IMR-90 (cell line): ENCODE data around the gene MAN2A2. TPM values are rescaled to one million over a fixed set of nuclear protein-coding genes. Genes with fewer than 3 reads are reported as not detected.

Source experiments
- ATAC-seq: fragments of 200-7000 bp; cut with Tn5 transposase; 2 replicates; pipeline ENCODE4 v1.9.1; 2020; ENCODE audit warnings: low read depth, mild to moderate bottlenecking, moderate library complexity
- BruUV-seq: library from RNA; stranded (reverse); fragments of 400-500 nt; replicated peaks from 2 replicates; lab custom pipeline; 2021; lab: Mats Ljungman, UMichigan
- CTCF ChIA-PET: fragments of 300-600 bp; formaldehyde crosslinking; extraction: SDS; loops from one replicate; lab custom pipeline; 2021; ENCODE audit warnings: antibody characterized with exemption; lab: Yijun Ruan, JAX
- POLR2A ChIA-PET: fragments of 300-600 bp; sonication (Branson Sonifier 250); formaldehyde crosslinking; loops from one replicate; lab custom pipeline; 2022; ENCODE audit warnings: antibody characterized with exemption; ENCODE audit not compliant: unreplicated experiment; lab: Charles Lee
- DNase-seq: peaks from one replicate; pipeline ENCODE4 v3.0.0; 2013
- H2AFZ ChIP-seq: replicated peaks from 2 replicates; pipeline ENCODE3; 2013; ENCODE audit warnings: low read length, mild to moderate bottlenecking; ENCODE audit not compliant: poor library complexity
- H2AK5ac ChIP-seq: 2 replicates; pipeline ENCODE4 v1.6.1; 2013; ENCODE audit warnings: low read depth, low read length, inconsistent platforms
- H2AK9ac ChIP-seq: replicated peaks from 2 replicates; pipeline ENCODE3; 2013; ENCODE audit warnings: mild to moderate bottlenecking, low read depth, low read length, moderate library complexity; ENCODE audit not compliant: poor library complexity
- H2BK120ac ChIP-seq: 2 replicates; pipeline ENCODE4 v1.6.1; 2013; ENCODE audit warnings: low read depth, low read length, inconsistent platforms
- H2BK15ac ChIP-seq: 3 replicates; pipeline ENCODE4 v1.6.1; 2013; ENCODE audit warnings: low read depth, low read length, inconsistent platforms
- H2BK20ac ChIP-seq: 2 replicates; pipeline ENCODE4 v1.6.1; 2013; ENCODE audit warnings: low read depth, mild to moderate bottlenecking, inconsistent platforms, low read length, moderate library complexity
- H2BK5ac ChIP-seq: 2 replicates; pipeline ENCODE4 v1.6.1; 2013; ENCODE audit warnings: mild to moderate bottlenecking, low read depth, low read length, inconsistent platforms; ENCODE audit not compliant: poor library complexity, severe bottlenecking
- H3K14ac ChIP-seq: replicated peaks from 2 replicates; pipeline ENCODE4 v1.6.1; 2013; ENCODE audit warnings: low read depth, low read length, inconsistent platforms
- H3K18ac ChIP-seq: 2 replicates; pipeline ENCODE4 v1.6.1; 2013; ENCODE audit warnings: low read depth, low read length, control low read depth
- H3K23ac ChIP-seq: 2 replicates; pipeline ENCODE4 v1.6.1; 2013; ENCODE audit warnings: low read depth, low read length, inconsistent platforms
- H3K27ac ChIP-seq: 2 replicates; pipeline ENCODE4 v1.5.1; 2013; ENCODE audit warnings: mild to moderate bottlenecking, control low read depth, low read length; ENCODE audit not compliant: insufficient read depth
- H3K27me3 ChIP-seq: 2 replicates; pipeline ENCODE4 v1.6.1; 2013; ENCODE audit warnings: low read length; ENCODE audit not compliant: control insufficient read depth, insufficient read depth
- H3K36me3 ChIP-seq: 2 replicates; pipeline ENCODE4 v1.6.1; 2013; ENCODE audit warnings: low read length, mixed read lengths; ENCODE audit not compliant: control insufficient read depth, insufficient read depth
- H3K4ac ChIP-seq: 2 replicates; pipeline ENCODE4 v1.6.1; 2013; ENCODE audit warnings: low read depth, low read length, inconsistent platforms
- H3K4me1 ChIP-seq: 2 replicates; pipeline ENCODE4 v1.6.1; 2013; ENCODE audit warnings: low read length, mixed read lengths; ENCODE audit not compliant: control insufficient read depth, insufficient read depth
- H3K4me2 ChIP-seq: 2 replicates; pipeline ENCODE4 v1.6.1; 2013; ENCODE audit warnings: low read depth, mild to moderate bottlenecking, control low read depth, low read length, moderate library complexity
- H3K4me3 ChIP-seq: 2 replicates; pipeline ENCODE4 v1.5.1; 2013; ENCODE audit warnings: low read depth, mild to moderate bottlenecking, control low read depth, low read length, moderate library complexity; ENCODE audit not compliant: insufficient read depth
- H3K56ac ChIP-seq: 2 replicates; pipeline ENCODE4 v1.6.1; 2013; ENCODE audit warnings: low read length, inconsistent platforms; ENCODE audit not compliant: insufficient read depth; ENCODE audit errors: extremely low read depth
- H3K79me1 ChIP-seq, 2 experiments: 2 replicates each; pipeline ENCODE4 v1.6.1; 2013; ENCODE audit warnings: low read length in 2 of 2, inconsistent platforms in 1 of 2, low read depth in 1 of 2
- H3K9ac ChIP-seq: 2 replicates; pipeline ENCODE4 v1.6.1; 2013; ENCODE audit warnings: low read depth, low read length, control low read depth
- H3K9me1 ChIP-seq: 2 replicates; pipeline ENCODE4 v1.6.1; 2013; ENCODE audit warnings: low read length, inconsistent platforms; ENCODE audit not compliant: insufficient read depth
- H3K9me3 ChIP-seq: 2 replicates; pipeline ENCODE4 v1.6.1; 2013; ENCODE audit warnings: low read length; ENCODE audit not compliant: control insufficient read depth, insufficient read depth
- H4K20me1 ChIP-seq: 2 replicates; pipeline ENCODE4 v1.6.1; 2013; ENCODE audit warnings: low read length, inconsistent platforms; ENCODE audit not compliant: insufficient read depth
- H4K5ac ChIP-seq: 2 replicates; pipeline ENCODE4 v1.6.1; 2013; ENCODE audit warnings: mild to moderate bottlenecking, low read depth, low read length, control low read depth
- H4K8ac ChIP-seq, 2 experiments: 2 replicates each; pipeline ENCODE4 v1.6.1; 2013; ENCODE audit warnings: low read depth in 2 of 2, low read length in 2 of 2, control low read depth in 1 of 2, inconsistent platforms in 1 of 2
- H4K91ac ChIP-seq: 2 replicates; pipeline ENCODE4 v1.6.1; 2013; ENCODE audit warnings: low read depth, low read length, inconsistent platforms; ENCODE audit not compliant: insufficient read depth
- BHLHE40 ChIP-seq: fragments of 150-350 bp; IDR thresholded peaks from 2 replicates; pipeline ENCODE4 v1.6.1; 2016; ENCODE audit warnings: mild to moderate bottlenecking, low read depth, low read length
- CEBPB ChIP-seq: IDR thresholded peaks from 2 replicates; pipeline ENCODE4 v1.6.1; 2012; ENCODE audit warnings: low read depth, low read length, improper control_type of control experiment
- CHD1 ChIP-seq: IDR thresholded peaks from 2 replicates; pipeline ENCODE4 v1.6.1; 2012; ENCODE audit warnings: low read depth, low read length, improper control_type of control experiment
- ELK1 ChIP-seq: fragments of 150-350 bp; IDR thresholded peaks from 2 replicates; pipeline ENCODE4 v1.6.1; 2016; ENCODE audit warnings: low read depth, mild to moderate bottlenecking, low read length, moderate library complexity, borderline replicate concordance
- FOS ChIP-seq: fragments of 150-350 bp; IDR thresholded peaks from 2 replicates; pipeline ENCODE4 v1.6.1; 2016; ENCODE audit warnings: low read depth, low read length
- MAFK ChIP-seq: IDR thresholded peaks from 2 replicates; pipeline ENCODE4 v1.6.1; 2012; ENCODE audit warnings: low read depth, low read length, improper control_type of control experiment
- MAZ ChIP-seq: IDR thresholded peaks from 2 replicates; pipeline ENCODE4 v1.6.1; 2012; ENCODE audit warnings: low read depth, mild to moderate bottlenecking, low read length, improper control_type of control experiment, moderate library complexity, borderline replicate concordance
- MXI1 ChIP-seq: IDR thresholded peaks from 2 replicates; pipeline ENCODE4 v1.6.1; 2012; ENCODE audit warnings: low read depth, mild to moderate bottlenecking, low read length, moderate library complexity, borderline replicate concordance
- NFE2L2 ChIP-seq: fragments of 150-350 bp; IDR thresholded peaks from 2 replicates; pipeline ENCODE4 v1.6.1; 2016; ENCODE audit warnings: low read depth, mild to moderate bottlenecking, low read length
- POLR2A ChIP-seq: IDR thresholded peaks from 2 replicates; pipeline ENCODE4 v1.6.1; 2012; ENCODE audit warnings: mild to moderate bottlenecking, low read depth, low read length
- RAD21 ChIP-seq: IDR thresholded peaks from 2 replicates; pipeline ENCODE4 v1.6.1; 2012; ENCODE audit warnings: low read length, improper control_type of control experiment
- RCOR1 ChIP-seq: IDR thresholded peaks from 2 replicates; pipeline ENCODE4 v1.6.1; 2012; ENCODE audit warnings: mild to moderate bottlenecking, low read length, improper control_type of control experiment; ENCODE audit not compliant: insufficient replicate concordance
- RFX5 ChIP-seq: IDR thresholded peaks from 2 replicates; pipeline ENCODE4 v1.8.0; 2012; ENCODE audit warnings: low read depth, mild to moderate bottlenecking, low read length, moderate library complexity
- SMC3 ChIP-seq: fragments of 150-350 bp; IDR thresholded peaks from 2 replicates; pipeline ENCODE4 v1.6.1; 2016; ENCODE audit warnings: low read depth, mild to moderate bottlenecking, antibody characterized with exemption, low read length, moderate library complexity
- WGBS, 2 experiments: methylation state at CpG; one replicate each; pipeline versions ENCODE4 v1.1.5 to v1.1.7; 2013; ENCODE audit warnings: missing lambda C conversion rate in 2 of 2; ENCODE audit not compliant: insufficient read length in 1 of 2; ENCODE audit errors: extremely low coverage in 2 of 2; 5-methylcytosine and 5-hydroxymethylcytosine counted together
- dilution Hi-C: fragments of 300-500 bp; cut with HindIII; formaldehyde crosslinking; loops from one replicate; pipeline ENCODE4 v1.14.3; 2018; ENCODE audit warnings: low sequenced_read_pairs; ENCODE audit not compliant: unreplicated experiment
- in situ Hi-C: fragments of 300-500 bp; cut with MboI; formaldehyde crosslinking; loops from 3 replicates; pipeline ENCODE4 v1.14.3; 2019; ENCODE audit warnings: low sequenced_read_pairs, inconsistent platforms, mixed read lengths
- intact Hi-C: fragments of 100-400 bp; cut with micrococcal nuclease; formaldehyde crosslinking; loops from 2 replicates; pipeline ENCODE4 v1.10.0; 2022
- polyA plus RNA-seq, 3 experiments: library from polyadenylated mRNA; depleted of rRNA; stranded (reverse); fragments of >200 nt; gene quantifications; 2 replicates each; pipeline ENCODE4 v1.2.3, GENCODE V29; 2012; ENCODE audit warnings: low replicate concordance in 1 of 3
- total RNA-seq: library from RNA; depleted of rRNA; stranded (reverse); fragments of >200 nt; gene quantifications from 2 replicates; pipeline ENCODE4 v1.2.3, GENCODE V29; 2012
- TF ChIP-seq, protein P1 (sequence below): conservative IDR thresholded peaks from 2 replicates; pipeline ENCODE4 v1.5.1; 2012; ENCODE audit warnings: mild to moderate bottlenecking, low read depth, low read length, improper control_type of control experiment
- TF ChIP-seq, protein P2 (sequence below): fragments of 150-350 bp; IDR thresholded peaks from 2 replicates; pipeline ENCODE4 v1.6.1; 2017; ENCODE audit warnings: mild to moderate bottlenecking, antibody characterized with exemption, low read length, low read depth

MAN2A2 gene
- total and polyA plus RNA-seq, 2 of the 4 experiments (the other 2 are of a cell fraction) = 3.4 to 52.5 TPM

- no peak overlapping the region for H2AK9ac ChIP-seq
- no peak overlapping the region for H2AK5ac ChIP-seq
- no peaks in the 10 kb centered on the region for H3K9me3 ChIP-seq
- no peak overlapping the region for H2BK5ac ChIP-seq
- no peaks in the 10 kb centered on the region for H3K4me1 ChIP-seq
- H3K27ac ChIP-seq = no peak overlapping the region
- no peak overlapping the region for H3K4me2 ChIP-seq
- H3K18ac ChIP-seq = no peak overlapping the region
- no TSS peak for BruUV-seq
- no peak overlapping the region for H3K56ac ChIP-seq
- WGBS, 2 experiments = 99% methylated on average over 16 of the region's 23 CpGs; no CpG with 5 or more reads in 1 of the 2 experiments
- H3K36me3 ChIP-seq = peaks cover 70% of the 10 kb centered on the region
- no peak overlapping the region for H4K8ac ChIP-seq
- no peak overlapping the region for H3K9ac ChIP-seq
- H3K4ac ChIP-seq = no peak overlapping the region
- in situ Hi-C loops = loop anchor here (10.0 kb wide), 1 partner anchor 325 kb away; no protein-coding TSS in a partner anchor
- H3K4me3 ChIP-seq = no peak overlapping the region
- peaks cover 4% of the 10 kb centered on the region; the same call in 1 of the 2 replicates for H4K20me1 ChIP-seq
- ChIA-PET CTCF (no interaction called here), POLR2A (no interaction called here)
- H2BK20ac ChIP-seq = no peak overlapping the region
- intact Hi-C loops = no loop called here
- H3K27me3 ChIP-seq = no peaks in the 10 kb centered on the region
- no peak overlapping the region for H2AFZ ChIP-seq
- no peak overlapping the region for H3K14ac ChIP-seq
- no peak overlapping the region for H2BK15ac ChIP-seq
- TF ChIP-seq ELK1 (no peak), CHD1 (no peak), POLR2A (no peak), RCOR1 (no peak), RAD21 (no peak), CEBPB (no peak), NFE2L2 (no peak), SMC3 (no peak), BHLHE40 (no peak), MXI1 (no peak), FOS (no peak), RFX5 (no peak), MAZ (no peak), MAFK (no peak)
- TF ChIP-seq, protein P1, sequence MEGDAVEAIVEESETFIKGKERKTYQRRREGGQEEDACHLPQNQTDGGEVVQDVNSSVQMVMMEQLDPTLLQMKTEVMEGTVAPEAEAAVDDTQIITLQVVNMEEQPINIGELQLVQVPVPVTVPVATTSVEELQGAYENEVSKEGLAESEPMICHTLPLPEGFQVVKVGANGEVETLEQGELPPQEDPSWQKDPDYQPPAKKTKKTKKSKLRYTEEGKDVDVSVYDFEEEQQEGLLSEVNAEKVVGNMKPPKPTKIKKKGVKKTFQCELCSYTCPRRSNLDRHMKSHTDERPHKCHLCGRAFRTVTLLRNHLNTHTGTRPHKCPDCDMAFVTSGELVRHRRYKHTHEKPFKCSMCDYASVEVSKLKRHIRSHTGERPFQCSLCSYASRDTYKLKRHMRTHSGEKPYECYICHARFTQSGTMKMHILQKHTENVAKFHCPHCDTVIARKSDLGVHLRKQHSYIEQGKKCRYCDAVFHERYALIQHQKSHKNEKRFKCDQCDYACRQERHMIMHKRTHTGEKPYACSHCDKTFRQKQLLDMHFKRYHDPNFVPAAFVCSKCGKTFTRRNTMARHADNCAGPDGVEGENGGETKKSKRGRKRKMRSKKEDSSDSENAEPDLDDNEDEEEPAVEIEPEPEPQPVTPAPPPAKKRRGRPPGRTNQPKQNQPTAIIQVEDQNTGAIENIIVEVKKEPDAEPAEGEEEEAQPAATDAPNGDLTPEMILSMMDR = no peak
- TF ChIP-seq, protein P2, sequence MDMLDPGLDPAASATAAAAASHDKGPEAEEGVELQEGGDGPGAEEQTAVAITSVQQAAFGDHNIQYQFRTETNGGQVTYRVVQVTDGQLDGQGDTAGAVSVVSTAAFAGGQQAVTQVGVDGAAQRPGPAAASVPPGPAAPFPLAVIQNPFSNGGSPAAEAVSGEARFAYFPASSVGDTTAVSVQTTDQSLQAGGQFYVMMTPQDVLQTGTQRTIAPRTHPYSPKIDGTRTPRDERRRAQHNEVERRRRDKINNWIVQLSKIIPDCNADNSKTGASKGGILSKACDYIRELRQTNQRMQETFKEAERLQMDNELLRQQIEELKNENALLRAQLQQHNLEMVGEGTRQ = no peak
- H3K79me1 ChIP-seq = no peaks in the 10 kb centered on the region; a peak in 2 of 4 replicates
- no peak overlapping the region for H2BK120ac ChIP-seq
- DNase-seq (no peak), ATAC-seq (no peak)
- H4K5ac ChIP-seq = no peak overlapping the region
- dilution Hi-C loops = no loop called here
- no peaks in the 10 kb centered on the region for H3K9me1 ChIP-seq
- no peak overlapping the region for H4K91ac ChIP-seq
- H3K23ac ChIP-seq = no peak overlapping the region
Measured at GRCh38 chr15:90949979-90950675, 47.0 kb downstream of the MAN2A2 start.
